ENCODE results near the gene FAM156A. TPM values are rescaled to one million over a fixed set of nuclear protein-coding genes. Genes with fewer than 3 reads are reported as not detected.
"Not testable (repeated sequence)": the region's sequence is repeated elsewhere in the genome, so short reads cannot be mapped to it uniquely, and the experiment has no call there.

Gene FAM156A
- total RNA-seq (10 to 100 TPM; 15.7 to 33.3 TPM), polyA plus RNA-seq (ENCODE audit: insufficient read length in 2 of 2) (10 to 100 TPM; 47.1 to 64.8 TPM)
- long read RNA-seq, donor 1, transcript FAM156A-221 (3 exons, 3,757 nt): major isoform, 10 of 19 reads
- long read RNA-seq, donor 1, partial matches to known transcripts: 0 of 19 reads
- long read RNA-seq, donor 1, other reads (novel, unspliced or antisense): 0 of 19 reads
- long read RNA-seq, donor 2, partial matches to known transcripts: 0 of 3 reads
- long read RNA-seq, donor 2, other reads (novel, unspliced or antisense): 0 of 3 reads
- long read RNA-seq, donor 3, partial matches to known transcripts: 0 of 5 reads
- long read RNA-seq, donor 3, other reads (novel, unspliced or antisense): 0 of 5 reads
- long read RNA-seq, donor 4, partial matches to known transcripts: 0 of 8 reads
- long read RNA-seq, donor 4, other reads (novel, unspliced or antisense): 0 of 8 reads

GRCh38 chrX:52958113-52958959 lies at the start of gene FAM156A:
Gene FAM156A (minus strand): TSS chrX:52958518. CDS start chrX:52948588, 9,930 bp downstream.
- H3K4me1 ChIP-seq (ENCODE audit: control insufficient read depth, insufficient read depth, low read length); H3K27ac ChIP-seq (ENCODE audit: low read depth, low read length); H3K27me3 ChIP-seq (ENCODE audit: control insufficient read depth, insufficient read depth, low read length); H3K9me3 ChIP-seq (ENCODE audit: control insufficient read depth, insufficient read depth, low read length); H3K36me3 ChIP-seq (ENCODE audit: control insufficient read depth, insufficient read depth, low read length); DNase-seq (ENCODE audit: low read depth in 4 of 6, low spot score in 6 of 6); H3K4me3 ChIP-seq (ENCODE audit: low read depth, low read length): not testable (repeated sequence)
- WGBS (ENCODE audit: insufficient coverage): no CpG with 5 or more reads among the region's 91 CpGs

- WGBS (ENCODE audit: insufficient coverage): 40% methylated on average over 2 of the region's 3 CpGs
- H3K36me3 ChIP-seq (ENCODE audit: control insufficient read depth, insufficient read depth, low read length): no peaks in the 10 kb centered on the region
- H3K9me3 ChIP-seq (ENCODE audit: control insufficient read depth, insufficient read depth, low read length): peaks cover 4% of the 10 kb centered on the region
- peak overlapping the region; percentile 70 for H3K27ac ChIP-seq (ENCODE audit: low read depth, low read length)
- H3K4me3 ChIP-seq (ENCODE audit: low read depth, low read length): no peak overlapping the region
- H3K4me1 ChIP-seq (ENCODE audit: control insufficient read depth, insufficient read depth, low read length): peaks cover 25% of the 10 kb centered on the region
- H3K27me3 ChIP-seq (ENCODE audit: control insufficient read depth, insufficient read depth, low read length): peaks cover 10% of the 10 kb centered on the region
- peak in 2 of 6 donors; percentile 18 to 46 for DNase-seq (ENCODE audit: low read depth in 4 of 6, low spot score in 6 of 6)
These were observed 47.0 kb upstream of the FAM156A start for GRCh38 chrX:53005327-53005726.

GRCh38 chrX:53004811-53005210 lies 46.5 kb upstream of the FAM156A start:
- Histone ChIP-seq H3K36me3 (ENCODE audit: control insufficient read depth, insufficient read depth, low read length) (no peaks in the 10 kb centered on the region), H3K9me3 (ENCODE audit: control insufficient read depth, insufficient read depth, low read length) (peaks cover 4% of the 10 kb centered on the region), H3K27ac (ENCODE audit: low read depth, low read length) (peak overlapping the region; percentile 70), H3K27me3 (ENCODE audit: control insufficient read depth, insufficient read depth, low read length) (peaks cover 10% of the 10 kb centered on the region), H3K4me3 (ENCODE audit: low read depth, low read length) (no peak overlapping the region), H3K4me1 (ENCODE audit: control insufficient read depth, insufficient read depth, low read length) (peaks cover 26% of the 10 kb centered on the region)
- 13% methylated on average over 4 of the region's 4 CpGs for WGBS (ENCODE audit: insufficient coverage)
- peak in 4 of 6 donors; percentile 48 to 83 (median 70) for DNase-seq (ENCODE audit: low read depth in 4 of 6, low spot score in 6 of 6)

- DNase-seq (ENCODE audit: low read depth in 4 of 6, low spot score in 6 of 6): peak in 1 of 6 donors; percentile 10
- Histone ChIP-seq H3K36me3 (ENCODE audit: control insufficient read depth, insufficient read depth, low read length) (no peaks in the 10 kb centered on the region), H3K4me1 (ENCODE audit: control insufficient read depth, insufficient read depth, low read length) (peaks cover 26% of the 10 kb centered on the region), H3K27ac (ENCODE audit: low read depth, low read length) (peak overlapping the region; percentile 70), H3K27me3 (ENCODE audit: control insufficient read depth, insufficient read depth, low read length) (peaks cover 13% of the 10 kb centered on the region), H3K9me3 (ENCODE audit: control insufficient read depth, insufficient read depth, low read length) (peaks cover 3% of the 10 kb centered on the region), H3K4me3 (ENCODE audit: low read depth, low read length) (no peak overlapping the region)
- WGBS (ENCODE audit: insufficient coverage): 41% methylated on average over 3 of the region's 4 CpGs
These were observed 45.7 kb upstream of the FAM156A start for GRCh38 chrX:53004038-53004437.

- no peaks in the 10 kb centered on the region for H3K9me3 ChIP-seq (ENCODE audit: control insufficient read depth, insufficient read depth, low read length)
- no CpG with 5 or more reads among the region's 6 CpGs for WGBS (ENCODE audit: insufficient coverage)
- H3K27me3 ChIP-seq (ENCODE audit: control insufficient read depth, insufficient read depth, low read length): peaks cover 15% of the 10 kb centered on the region
These were observed 44.8 kb upstream of the FAM156A start for GRCh38 chrX:53003111-53003510.

GRCh38 chrX:53001958-53002357 lies 43.6 kb upstream of the FAM156A start:
- H3K9me3 ChIP-seq (ENCODE audit: control insufficient read depth, insufficient read depth, low read length): no peaks in the 10 kb centered on the region
- H3K27me3 ChIP-seq (ENCODE audit: control insufficient read depth, insufficient read depth, low read length): peaks cover 18% of the 10 kb centered on the region
- DNase-seq (ENCODE audit: low read depth in 4 of 6, low spot score in 6 of 6): no peak
- H3K36me3 ChIP-seq (ENCODE audit: control insufficient read depth, insufficient read depth, low read length): no peaks in the 10 kb centered on the region
- WGBS (ENCODE audit: insufficient coverage): 38% methylated on average over 2 of the region's 2 CpGs
- H3K4me3 ChIP-seq (ENCODE audit: low read depth, low read length): no peak overlapping the region
- H3K4me1 ChIP-seq (ENCODE audit: control insufficient read depth, insufficient read depth, low read length): peaks cover 26% of the 10 kb centered on the region
- H3K27ac ChIP-seq (ENCODE audit: low read depth, low read length): no peak overlapping the region

More at GRCh38 chrX:53003111-53003510, 44.8 kb upstream of the FAM156A start:
- Histone ChIP-seq H3K36me3 (ENCODE audit: control insufficient read depth, insufficient read depth, low read length) (no peaks in the 10 kb centered on the region), H3K27ac (ENCODE audit: low read depth, low read length) (no peak overlapping the region), H3K4me3 (ENCODE audit: low read depth, low read length) (no peak overlapping the region), H3K4me1 (ENCODE audit: control insufficient read depth, insufficient read depth, low read length) (peaks cover 26% of the 10 kb centered on the region)
- DNase-seq (ENCODE audit: low read depth in 4 of 6, low spot score in 6 of 6): no peak

GRCh38 chrX:53000447-53001135 lies 42.3 kb upstream of the FAM156A start:
- Histone ChIP-seq H3K4me3 (ENCODE audit: low read depth, low read length) (no peak overlapping the region), H3K27ac (ENCODE audit: low read depth, low read length) (no peak overlapping the region), H3K36me3 (ENCODE audit: control insufficient read depth, insufficient read depth, low read length) (no peaks in the 10 kb centered on the region), H3K9me3 (ENCODE audit: control insufficient read depth, insufficient read depth, low read length) (no peaks in the 10 kb centered on the region), H3K27me3 (ENCODE audit: control insufficient read depth, insufficient read depth, low read length) (peaks cover 22% of the 10 kb centered on the region), H3K4me1 (ENCODE audit: control insufficient read depth, insufficient read depth, low read length) (peaks cover 22% of the 10 kb centered on the region)
- DNase-seq (ENCODE audit: low read depth in 4 of 6, low spot score in 6 of 6): peak in 1 of 6 donors; percentile 4
- 44% methylated on average over 25 of the region's 36 CpGs for whole genome bisulfite sequencing (ENCODE audit: insufficient coverage)

- H3K4me1 ChIP-seq (ENCODE audit: control insufficient read depth, insufficient read depth, low read length): peaks cover 18% of the 10 kb centered on the region
- no peaks in the 10 kb centered on the region for H3K9me3 ChIP-seq (ENCODE audit: control insufficient read depth, insufficient read depth, low read length)
- WGBS (ENCODE audit: insufficient coverage): 22% methylated on average over 4 of the region's 4 CpGs
- H3K4me3 ChIP-seq (ENCODE audit: low read depth, low read length): peak overlapping the region; percentile 74
- H3K27me3 ChIP-seq (ENCODE audit: control insufficient read depth, insufficient read depth, low read length): peaks cover 19% of the 10 kb centered on the region
- DNase-seq (ENCODE audit: low read depth in 4 of 6, low spot score in 6 of 6): no peak
- H3K27ac ChIP-seq (ENCODE audit: low read depth, low read length): peak overlapping the region; percentile 96
- no peaks in the 10 kb centered on the region for H3K36me3 ChIP-seq (ENCODE audit: control insufficient read depth, insufficient read depth, low read length)
These were observed 37.6 kb upstream of the FAM156A start for GRCh38 chrX:52995987-52996331.
